ENCODE measurements around the gene SLU7. TPM values are rescaled to one million over a fixed set of nuclear protein-coding genes. Genes with fewer than 3 reads are reported as not detected.

The SLU7 gene
- total and polyA plus RNA-seq, 2 donors (not counting 1 experiment from before 2014, with no cell fraction given): 47.1 to 79.4 TPM

- no peaks in the 10 kb centered on the region for H3K9me3 ChIP-seq (ENCODE audit: control insufficient read depth, insufficient read depth, low read depth, low read length)
- H3K27ac ChIP-seq (ENCODE audit: insufficient read depth, low read length): no peak overlapping the region
- no peak overlapping the region for H3K4me3 ChIP-seq (replicated peaks in 1 of 4; ENCODE audit: control extremely low read depth in 1 of 4, insufficient read depth in 1 of 4, low read depth in 3 of 4, low read length in 4 of 4)
- H3K4me2 ChIP-seq (ENCODE audit: extremely low read depth, insufficient read depth, low read length): no peak overlapping the region
- H2AFZ ChIP-seq (ENCODE audit: low read length): peak overlapping the region; percentile 2
- H3K4me1 ChIP-seq (ENCODE audit: control insufficient read depth, extremely low read depth, insufficient read depth, low read length): peaks cover under 1% of the 10 kb centered on the region
- TF ChIP-seq EZH2 (IDR thresholded peaks at IDR 0.05; ENCODE audit: low read length, missing control alignments): no peak
- no peak for TF ChIP-seq CTCF (conservative IDR thresholded peaks at IDR 0.05 in 1 of 2, IDR thresholded peaks at IDR 0.05 in 1 of 2; ENCODE audit: low read depth in 1 of 2, low read length in 2 of 2)
- no peaks in the 10 kb centered on the region for H4K20me1 ChIP-seq (ENCODE audit: control insufficient read depth, extremely low read depth, insufficient read depth, low read length)
- H3K9ac ChIP-seq (ENCODE audit: insufficient read depth, low read length): no peak overlapping the region
- H3K36me3 ChIP-seq (ENCODE audit: control insufficient read depth, insufficient read depth, low read length): no peaks in the 10 kb centered on the region
- H3K79me2 ChIP-seq (ENCODE audit: control insufficient read depth, insufficient read depth, low read length): no peaks in the 10 kb centered on the region
- DNase-seq (ENCODE audit: low read depth in 2 of 2): no peak
- H3K27me3 ChIP-seq (ENCODE audit: control insufficient read depth, insufficient read depth, low read length): no peaks in the 10 kb centered on the region
Measured at GRCh38 chr5:160363211-160363610, 55.7 kb downstream of the SLU7 start.

- H2AFZ ChIP-seq (ENCODE audit: low read length): no peak overlapping the region
- H3K79me2 ChIP-seq (ENCODE audit: control insufficient read depth, insufficient read depth, low read length): no peaks in the 10 kb centered on the region
- no peak overlapping the region for H3K4me3 ChIP-seq (replicated peaks in 1 of 4; ENCODE audit: control extremely low read depth in 1 of 4, insufficient read depth in 1 of 4, low read depth in 3 of 4, low read length in 4 of 4)
- H3K4me1 ChIP-seq (ENCODE audit: control insufficient read depth, extremely low read depth, insufficient read depth, low read length): peaks cover 5% of the 10 kb centered on the region
- TF ChIP-seq CTCF (conservative IDR thresholded peaks at IDR 0.05 in 1 of 2, IDR thresholded peaks at IDR 0.05 in 1 of 2; ENCODE audit: low read depth in 1 of 2, low read length in 2 of 2) (no peak), EZH2 (IDR thresholded peaks at IDR 0.05; ENCODE audit: low read length, missing control alignments) (no peak)
- H3K9ac ChIP-seq (ENCODE audit: insufficient read depth, low read length): no peak overlapping the region
- no peaks in the 10 kb centered on the region for H3K9me3 ChIP-seq (ENCODE audit: control insufficient read depth, insufficient read depth, low read depth, low read length)
- no peaks in the 10 kb centered on the region for H3K27me3 ChIP-seq (ENCODE audit: control insufficient read depth, insufficient read depth, low read length)
- no peak for DNase-seq (ENCODE audit: low read depth in 2 of 2)
- no peaks in the 10 kb centered on the region for H4K20me1 ChIP-seq (ENCODE audit: control insufficient read depth, extremely low read depth, insufficient read depth, low read length)
- no peaks in the 10 kb centered on the region for H3K36me3 ChIP-seq (ENCODE audit: control insufficient read depth, insufficient read depth, low read length)
- H3K4me2 ChIP-seq (ENCODE audit: extremely low read depth, insufficient read depth, low read length): no peak overlapping the region
- no peak overlapping the region for H3K27ac ChIP-seq (ENCODE audit: insufficient read depth, low read length)
Measured at GRCh38 chr5:160361624-160362228, 57.2 kb downstream of the SLU7 start.

- TF ChIP-seq CTCF (conservative IDR thresholded peaks at IDR 0.05 in 1 of 2, IDR thresholded peaks at IDR 0.05 in 1 of 2; ENCODE audit: low read depth in 1 of 2, low read length in 2 of 2) (no peak), EZH2 (IDR thresholded peaks at IDR 0.05; ENCODE audit: low read length, missing control alignments) (no peak)
- Histone ChIP-seq H3K27ac (ENCODE audit: insufficient read depth, low read length) (no peak overlapping the region), H3K4me2 (ENCODE audit: extremely low read depth, insufficient read depth, low read length) (no peak overlapping the region), H3K27me3 (ENCODE audit: control insufficient read depth, insufficient read depth, low read length) (no peaks in the 10 kb centered on the region), H3K36me3 (ENCODE audit: control insufficient read depth, insufficient read depth, low read length) (no peaks in the 10 kb centered on the region), H2AFZ (ENCODE audit: low read length) (no peak overlapping the region), H3K9ac (ENCODE audit: insufficient read depth, low read length) (no peak overlapping the region), H3K9me3 (ENCODE audit: control insufficient read depth, insufficient read depth, low read depth, low read length) (no peaks in the 10 kb centered on the region), H3K79me2 (ENCODE audit: control insufficient read depth, insufficient read depth, low read length) (no peaks in the 10 kb centered on the region), H3K4me1 (ENCODE audit: control insufficient read depth, extremely low read depth, insufficient read depth, low read length) (peaks cover 5% of the 10 kb centered on the region), H4K20me1 (ENCODE audit: control insufficient read depth, extremely low read depth, insufficient read depth, low read length) (no peaks in the 10 kb centered on the region), H3K4me3 (replicated peaks in 1 of 4; ENCODE audit: control extremely low read depth in 1 of 4, insufficient read depth in 1 of 4, low read depth in 3 of 4, low read length in 4 of 4) (no peak overlapping the region)
- no peak for DNase-seq (ENCODE audit: low read depth in 2 of 2)
Measured at GRCh38 chr5:160360310-160360709, 58.6 kb downstream of the SLU7 start.
